Esophagus squamous epithelium (tissue), 5 donors: ENCODE data around the gene APOL5. TPM values are rescaled to one million over a fixed set of nuclear protein-coding genes. Genes with fewer than 3 reads are reported as not detected.

Experiments
- DNase-seq: peaks from one replicate; lab custom pipeline; 2025; lab: John Stamatoyannopoulos, UW
- H3K27ac ChIP-seq, 4 donors: fragments of 200-600 bp; sonication (generic); one replicate each; pipeline ENCODE4 v1.5.1; 2016 to 2019; ENCODE audit warnings: mild to moderate bottlenecking in 1 of 4
- H3K27me3 ChIP-seq, 4 donors: fragments of 200-600 bp; sonication (generic); 1 replicate in 3 of 4; 2 replicates in 1 of 4; pipeline versions ENCODE4 v1.5.1 to v1.6.0; 2017 to 2021; ENCODE audit warnings: antibody characterized with exemption in 1 of 4
- H3K36me3 ChIP-seq, 3 donors: fragments of 200-600 bp; sonication (generic); one replicate each; pipeline ENCODE4 v1.5.1; 2016 to 2019
- H3K4me1 ChIP-seq, 3 donors: fragments of 200-600 bp; sonication (generic); one replicate each; pipeline ENCODE4 v1.5.1; 2017 to 2019
- H3K4me3 ChIP-seq, 4 donors: fragments of 200-600 bp; sonication (generic); 1 replicate in 3 of 4; 2 replicates in 1 of 4; pipeline ENCODE4 v1.5.1; 2016 to 2019; ENCODE audit warnings: mild to moderate bottlenecking in 2 of 4, moderate library complexity in 1 of 4
- H3K9me3 ChIP-seq, 3 donors: fragments of 200-600 bp; sonication (generic); one replicate each; pipeline ENCODE4 v1.5.1; 2016 to 2019
- CTCF ChIP-seq, 6 experiments: fragments of 450-650 bp in 4 of 6; fragments of 200-600 bp in 2 of 6; sonication (generic) in 2 of 6; IDR thresholded peaks; one replicate each; pipeline ENCODE4 v1.5.1; 2016 to 2019; ENCODE audit warnings: antibody characterized with exemption in 6 of 6, mild to moderate bottlenecking in 4 of 6, moderate library complexity in 4 of 6
- POLR2A ChIP-seq, 4 donors: fragments of 450-650 bp; IDR thresholded peaks; one replicate each; pipeline ENCODE4 v1.6.1; 2017; ENCODE audit warnings: antibody characterized with exemption in 4 of 4, mild to moderate bottlenecking in 4 of 4, moderate library complexity in 3 of 4
- WGBS, 2 donors: methylation state at CpG; one replicate each; pipeline ENCODE4 v1.1.5; 2018; 5-methylcytosine and 5-hydroxymethylcytosine counted together
- intact Hi-C: fragments of 100-400 bp; cut with DNase I; formaldehyde crosslinking; loops from one replicate; pipeline ENCODE4 v1.15.0; 2022
- total RNA-seq, 4 donors: library from RNA; depleted of rRNA; stranded (reverse); fragments of >200 nt; gene quantifications; one replicate each; pipeline ENCODE4 v1.1.0, GENCODE V29; 2016
- donor health status: DM: yes; HTN: yes; CAD: no.

The APOL5 gene
- total RNA-seq, 4 donors from 2014 or later: not detected

- H3K27me3 ChIP-seq: no peaks in the 10 kb centered on the region
- peaks cover 0 to 6% (median 5%) of the 10 kb centered on the region in 3 donors for H3K9me3 ChIP-seq
- no peak overlapping the region for H3K4me3 ChIP-seq
- no peak for TF ChIP-seq CTCF (IDR thresholded peaks at IDR 0.05)
- TF ChIP-seq POLR2A (IDR thresholded peaks at IDR 0.05): no peak
- no peak for DNase-seq
- H3K4me1 ChIP-seq: no peaks in the 10 kb centered on the region
- intact Hi-C loops: no loop called here
- 57 to 62% methylated on average over 6 to 7 of the region's 7 CpGs for WGBS, 2 donors
- no peak overlapping the region for H3K27ac ChIP-seq
- H3K36me3 ChIP-seq: no peaks in the 10 kb centered on the region
Observed at GRCh38 chr22:35708453-35708852, 9.2 kb upstream of the APOL5 start.

GRCh38 chr22:35708917-35709316 lies 8.8 kb upstream of the APOL5 start:
- Histone ChIP-seq H3K4me3 (no peak overlapping the region), H3K27me3 (no peaks in the 10 kb centered on the region), H3K27ac (no peak overlapping the region), H3K4me1 (no peaks in the 10 kb centered on the region), H3K9me3 (peaks cover 0 to 6% (median 5%) of the 10 kb centered on the region in 3 donors), H3K36me3 (no peaks in the 10 kb centered on the region)
- no peak for DNase-seq
- intact Hi-C loops: no loop called here
- WGBS, 2 donors: 73 to 84% methylated on average over 7 of the region's 7 CpGs
- no peak for TF ChIP-seq CTCF (IDR thresholded peaks at IDR 0.05)
- no peak for TF ChIP-seq POLR2A (IDR thresholded peaks at IDR 0.05)

- no peak overlapping the region for H3K27ac ChIP-seq
- H3K36me3 ChIP-seq: no peaks in the 10 kb centered on the region
- 61 to 82% methylated on average over 2 to 4 of the region's 4 CpGs for WGBS, 2 donors
- intact Hi-C loops: no loop called here
- H3K4me1 ChIP-seq: no peaks in the 10 kb centered on the region
- H3K4me3 ChIP-seq: no peak overlapping the region
- no peaks in the 10 kb centered on the region for H3K27me3 ChIP-seq
- no peak for TF ChIP-seq POLR2A (IDR thresholded peaks at IDR 0.05)
- no peak for TF ChIP-seq CTCF (IDR thresholded peaks at IDR 0.05)
- DNase-seq: no peak
- H3K9me3 ChIP-seq: peaks cover 0 to 6% (median 5%) of the 10 kb centered on the region in 3 donors
Observed at GRCh38 chr22:35711336-35711735, 6.3 kb upstream of the APOL5 start.

DNA sequence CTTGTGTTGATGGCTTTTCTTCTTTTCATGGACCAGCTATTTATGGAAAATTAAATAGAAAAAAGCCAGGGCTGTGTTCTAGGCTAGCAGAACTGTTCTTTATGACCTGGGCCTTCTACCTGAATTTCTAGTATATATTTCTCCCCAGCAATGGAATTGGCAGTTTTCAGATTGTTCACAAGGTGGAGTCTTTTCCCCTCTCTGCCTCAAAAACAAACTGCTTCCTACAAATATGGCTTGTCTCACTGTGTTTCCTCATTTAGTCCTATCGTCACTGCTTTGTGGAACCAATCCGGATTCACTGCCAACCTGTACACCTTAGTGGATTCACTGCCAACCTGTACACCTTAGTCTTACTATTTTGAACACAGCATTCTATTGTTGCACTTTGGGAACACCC lies 5.0 kb upstream of the APOL5 start:
- Histone ChIP-seq H3K27ac (no peak overlapping the region), H3K4me1 (no peaks in the 10 kb centered on the region), H3K4me3 (no peak overlapping the region), H3K9me3 (peaks cover 0 to 6% (median 5%) of the 10 kb centered on the region in 3 donors), H3K36me3 (no peaks in the 10 kb centered on the region), H3K27me3 (no peaks in the 10 kb centered on the region)
- TF ChIP-seq CTCF (IDR thresholded peaks at IDR 0.05) (no peak), POLR2A (IDR thresholded peaks at IDR 0.05) (no peak)
- DNase-seq: no peak
- intact Hi-C loops: no loop called here
- 89 to 93% methylated on average over 2 of the region's 2 CpGs for WGBS, 2 donors

DNA sequence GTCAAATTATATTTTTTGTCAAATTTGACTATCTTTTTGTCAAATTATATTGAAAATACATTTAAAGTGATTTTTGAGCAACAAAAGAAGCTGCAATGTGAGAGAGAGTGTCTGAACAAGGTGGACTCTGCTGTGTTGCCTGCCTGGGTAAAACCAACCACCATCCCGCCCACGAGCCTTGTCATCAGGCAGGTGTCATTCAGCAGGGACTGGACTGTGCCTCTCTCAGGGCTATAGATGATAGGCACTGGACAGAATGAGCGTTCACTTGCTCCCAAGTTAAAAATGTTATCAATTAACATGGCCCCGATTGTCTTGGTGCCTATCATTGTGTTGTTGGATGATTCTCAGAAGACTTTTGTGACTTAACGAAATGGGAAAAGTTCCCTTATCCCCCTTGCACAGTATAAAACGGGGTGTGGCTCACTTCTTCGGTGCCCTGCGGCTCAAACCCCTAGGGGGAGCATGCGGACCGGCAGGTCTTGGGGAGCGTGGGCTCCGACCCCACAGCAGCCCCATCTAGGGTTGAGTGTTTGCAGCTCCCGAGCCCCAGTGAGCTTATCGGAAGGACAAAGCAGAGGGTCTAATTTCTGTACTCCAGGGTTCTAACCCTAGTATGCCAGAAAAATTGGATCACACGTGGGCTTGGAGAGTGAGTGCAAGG lies 1.7 kb downstream of the APOL5 start:
- Histone ChIP-seq H3K4me3 (no peak overlapping the region), H3K9me3 (no peaks in the 10 kb centered on the region), H3K4me1 (no peaks in the 10 kb centered on the region), H3K27ac (no peak overlapping the region), H3K36me3 (no peaks in the 10 kb centered on the region), H3K27me3 (no peaks in the 10 kb centered on the region)
- no peak for TF ChIP-seq CTCF (IDR thresholded peaks at IDR 0.05)
- no peak for TF ChIP-seq POLR2A (IDR thresholded peaks at IDR 0.05)
- intact Hi-C loops: no loop called here
- 83 to 84% methylated on average over 5 to 7 of the region's 15 CpGs for WGBS, 2 donors
- no peak for DNase-seq
